K562 (cell line): ENCODE results near the gene GABPB2. TPM values are rescaled to one million over a fixed set of nuclear protein-coding genes. Genes with fewer than 3 reads are reported as not detected.

ENCODE experiments used
- BACH1 ChIP-seq: fragments of 200-800 bp; sonication (Bioruptor generic); IDR thresholded peaks from 2 replicates; pipeline ENCODE4 v1.6.1; 2016; ENCODE audit warnings: missing genetic modification characterization, missing compliant biosample characterization
- BCL6 ChIP-seq: fragments of 250-450 bp; sonication (Bioruptor Pico); IDR thresholded peaks from 2 replicates; pipeline ENCODE4 v1.4.0; 2020
- CEBPG ChIP-seq, 3 experiments: fragments of 200-800 bp in 1 of 3; sonication (Bioruptor generic) in 1 of 3; sonication (generic) in 1 of 3; formaldehyde crosslinking in 1 of 3; IDR thresholded peaks in 2 of 3; conservative IDR thresholded peaks in 1 of 3; 2 replicates each; pipeline versions ENCODE4 v1.6.1 to v1.8.0; 2016 to 2022; ENCODE audit warnings: missing compliant biosample characterization in 2 of 3, missing genetic modification characterization in 2 of 3, mild to moderate bottlenecking in 1 of 3, missing genetic modification reagents in 1 of 3
- CSDE1 ChIP-seq, 2 experiments: fragments of 450-650 bp; IDR thresholded peaks; 2 replicates each; pipeline ENCODE4 v1.6.1; 2016; ENCODE audit warnings: mild to moderate bottlenecking in 1 of 2
- ELF4 ChIP-seq: fragments of 450-650 bp; formaldehyde crosslinking; IDR thresholded peaks from 2 replicates; pipeline ENCODE4 v1.4.0; 2022; ENCODE audit warnings: missing genetic modification characterization
- EP300 ChIP-seq: IDR thresholded peaks from 2 replicates; pipeline ENCODE4 v1.6.1; 2012; ENCODE audit warnings: low read length, improper control_type of control experiment
- FOXJ2 ChIP-seq: fragments of 200-800 bp; sonication (Bioruptor generic); IDR thresholded peaks from 2 replicates; pipeline ENCODE4 v1.6.1; 2016; ENCODE audit warnings: missing genetic modification characterization, missing compliant biosample characterization
- IRF2 ChIP-seq: sonication (generic); formaldehyde crosslinking; IDR thresholded peaks from 2 replicates; pipeline ENCODE4 v1.8.1; 2022; ENCODE audit warnings: mild to moderate bottlenecking, missing genetic modification reagents
- KDM1A ChIP-seq, 2 experiments: fragments of 450-650 bp; IDR thresholded peaks; 2 replicates each; pipeline ENCODE4 v1.6.1; 2016; ENCODE audit warnings: mild to moderate bottlenecking in 2 of 2
- KHSRP ChIP-seq: fragments of 450-650 bp; IDR thresholded peaks from 2 replicates; pipeline ENCODE4 v1.6.1; 2017
- MAFK ChIP-seq: IDR thresholded peaks from 2 replicates; pipeline ENCODE4 v1.6.1; 2011; ENCODE audit warnings: low read length, improper control_type of control experiment
- MCM2 ChIP-seq: fragments of 450-650 bp; IDR thresholded peaks from 2 replicates; pipeline ENCODE4 v1.6.1; 2017; ENCODE audit warnings: low read depth, mild to moderate bottlenecking
- NBN ChIP-seq: fragments of 450-650 bp; IDR thresholded peaks from 2 replicates; pipeline ENCODE4 v1.6.1; 2016; ENCODE audit warnings: low read depth, mild to moderate bottlenecking
- NR4A1 ChIP-seq, 2 experiments: fragments of 250-450 bp in 1 of 2; fragments of 450-650 bp in 1 of 2; sonication (Bioruptor Pico) in 1 of 2; IDR thresholded peaks; 2 replicates each; pipeline versions ENCODE4 v1.4.0 to v1.6.1; 2016 to 2020; ENCODE audit warnings: mild to moderate bottlenecking in 2 of 2, missing compliant biosample characterization in 1 of 2, missing genetic modification characterization in 1 of 2, moderate library complexity in 1 of 2
- ZKSCAN1 ChIP-seq: fragments of 150-350 bp; IDR thresholded peaks from 2 replicates; pipeline ENCODE4 v1.6.1; 2016; ENCODE audit warnings: low read depth, low read length
- ZNF143 ChIP-seq: sonication (generic); formaldehyde crosslinking; IDR thresholded peaks from 2 replicates; pipeline ENCODE4 v1.9.0; 2022; ENCODE audit warnings: mild to moderate bottlenecking, missing genetic modification reagents
- ZNF174 ChIP-seq: fragments of 250-450 bp; sonication (Bioruptor Pico); IDR thresholded peaks from 2 replicates; pipeline ENCODE4 v1.4.0; 2020; ENCODE audit warnings: mild to moderate bottlenecking
- polyA plus RNA-seq, 8 experiments: library from polyadenylated mRNA; depleted of rRNA in 4 of 8; stranded (reverse) in 5 of 8; unstranded in 3 of 8; fragments of >200 nt; fragmentation: Nextera tagmentation in 2 of 8; fragmentation: Illumina TruSeq in 1 of 8; extraction: Ambion mirVana in 2 of 8; extraction: Trizol in 1 of 8; gene quantifications; 2 replicates each; pipeline versions ENCODE4 v1.2.1 to v1.2.3, GENCODE V29; 2011 to 2014; ENCODE audit warnings: inconsistent platforms in 1 of 8, missing spikeins in 1 of 8
- total RNA-seq, 7 experiments: library from RNA; depleted of rRNA in 6 of 7; stranded (reverse); fragments of >200 nt in 6 of 7; fragmentation: Illumina TruSeq in 2 of 7; extraction: Trizol in 2 of 7; gene quantifications; 2 replicates each; pipeline versions ENCODE4 v1.2.1 to v1.2.3, GENCODE V29; 2011 to 2021; ENCODE audit warnings: low replicate concordance in 1 of 7
- TF ChIP-seq, protein P1 (sequence below): fragments of 200-800 bp; sonication (Bioruptor generic); IDR thresholded peaks from 2 replicates; pipeline ENCODE4 v1.6.1; 2017; ENCODE audit warnings: missing genetic modification characterization, missing compliant biosample characterization
- TF ChIP-seq, protein P2 (sequence below): sonication (generic); formaldehyde crosslinking; IDR thresholded peaks from 2 replicates; pipeline ENCODE4 v1.4.0; 2020; ENCODE audit warnings: mild to moderate bottlenecking, missing genetic modification reagents
- TF ChIP-seq, protein P3 (sequence below): sonication (generic); formaldehyde crosslinking; IDR thresholded peaks from 2 replicates; pipeline ENCODE4 v1.9.0; 2022; ENCODE audit warnings: mild to moderate bottlenecking, missing genetic modification reagents

GABPB2 gene
- total and polyA plus RNA-seq, 9 of the 15 experiments (the other 6 are each of a cell fraction or from before 2014, with no cell fraction given): 2.2 to 13.3 (median 6.1) TPM

DNA sequence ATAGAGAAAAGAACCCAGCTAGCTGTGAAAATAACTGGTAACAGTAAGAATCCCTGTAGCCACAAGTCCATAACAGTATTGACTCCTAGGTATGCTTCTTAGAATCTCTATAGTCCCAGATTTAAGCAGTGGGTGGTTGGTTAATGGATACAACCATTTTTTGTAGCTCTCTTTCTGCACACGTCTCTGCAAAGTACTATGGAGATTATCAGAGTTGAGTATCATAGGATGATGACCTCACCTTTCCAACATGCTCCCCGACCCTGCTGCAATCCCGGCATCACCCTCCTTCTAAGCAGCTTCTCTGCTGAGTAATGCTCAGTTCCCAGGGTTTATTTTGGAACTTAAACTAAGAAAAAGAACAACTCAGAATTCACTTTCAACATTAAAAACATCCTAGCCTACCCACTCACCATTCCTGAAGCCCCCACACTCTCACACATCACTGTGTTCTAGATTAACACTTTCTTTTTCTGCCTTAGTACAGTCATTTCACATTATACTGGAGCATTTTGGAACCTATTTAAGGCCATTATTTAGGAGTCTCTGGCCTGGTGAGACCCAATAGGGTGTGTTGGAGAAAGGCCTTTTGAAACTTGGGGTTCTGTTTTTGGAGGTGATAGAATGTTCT is 7.7 kb upstream of the GABPB2 start (continued):
- TF ChIP-seq, protein P1, sequence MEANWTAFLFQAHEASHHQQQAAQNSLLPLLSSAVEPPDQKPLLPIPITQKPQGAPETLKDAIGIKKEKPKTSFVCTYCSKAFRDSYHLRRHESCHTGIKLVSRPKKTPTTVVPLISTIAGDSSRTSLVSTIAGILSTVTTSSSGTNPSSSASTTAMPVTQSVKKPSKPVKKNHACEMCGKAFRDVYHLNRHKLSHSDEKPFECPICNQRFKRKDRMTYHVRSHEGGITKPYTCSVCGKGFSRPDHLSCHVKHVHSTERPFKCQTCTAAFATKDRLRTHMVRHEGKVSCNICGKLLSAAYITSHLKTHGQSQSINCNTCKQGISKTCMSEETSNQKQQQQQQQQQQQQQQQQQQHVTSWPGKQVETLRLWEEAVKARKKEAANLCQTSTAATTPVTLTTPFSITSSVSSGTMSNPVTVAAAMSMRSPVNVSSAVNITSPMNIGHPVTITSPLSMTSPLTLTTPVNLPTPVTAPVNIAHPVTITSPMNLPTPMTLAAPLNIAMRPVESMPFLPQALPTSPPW (CRISPR knock-in tag): peak; percentile 31; the same call in 1 of the 2 replicates
- TF ChIP-seq ZKSCAN1: no peak
- TF ChIP-seq BCL6 (CRISPR knock-in tag): no peak
- TF ChIP-seq, protein P2, sequence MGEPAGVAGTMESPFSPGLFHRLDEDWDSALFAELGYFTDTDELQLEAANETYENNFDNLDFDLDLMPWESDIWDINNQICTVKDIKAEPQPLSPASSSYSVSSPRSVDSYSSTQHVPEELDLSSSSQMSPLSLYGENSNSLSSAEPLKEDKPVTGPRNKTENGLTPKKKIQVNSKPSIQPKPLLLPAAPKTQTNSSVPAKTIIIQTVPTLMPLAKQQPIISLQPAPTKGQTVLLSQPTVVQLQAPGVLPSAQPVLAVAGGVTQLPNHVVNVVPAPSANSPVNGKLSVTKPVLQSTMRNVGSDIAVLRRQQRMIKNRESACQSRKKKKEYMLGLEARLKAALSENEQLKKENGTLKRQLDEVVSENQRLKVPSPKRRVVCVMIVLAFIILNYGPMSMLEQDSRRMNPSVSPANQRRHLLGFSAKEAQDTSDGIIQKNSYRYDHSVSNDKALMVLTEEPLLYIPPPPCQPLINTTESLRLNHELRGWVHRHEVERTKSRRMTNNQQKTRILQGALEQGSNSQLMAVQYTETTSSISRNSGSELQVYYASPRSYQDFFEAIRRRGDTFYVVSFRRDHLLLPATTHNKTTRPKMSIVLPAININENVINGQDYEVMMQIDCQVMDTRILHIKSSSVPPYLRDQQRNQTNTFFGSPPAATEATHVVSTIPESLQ (CRISPR knock-in tag): no peak
- TF ChIP-seq NR4A1 (CRISPR knock-in tag; IDR thresholded peaks at IDR 0.05): no peak
- no peak for TF ChIP-seq NR4A1 (tag; IDR thresholded peaks at IDR 0.05)
- no peak for TF ChIP-seq KHSRP
- no peak for TF ChIP-seq MCM2
- no peak for TF ChIP-seq NBN
- TF ChIP-seq MAFK: peak; percentile 40; the same call in 1 of the 2 replicates
- no peak for TF ChIP-seq CSDE1 (IDR thresholded peaks at IDR 0.05)
- TF ChIP-seq CEBPG (CRISPR knock-in tag; IDR thresholded peaks at IDR 0.05): peak; percentile 88
- TF ChIP-seq CEBPG (tag; conservative IDR thresholded peaks at IDR 0.05 in 1 of 2, IDR thresholded peaks at IDR 0.05 in 1 of 2): peak; percentile 63 to 65; a peak in 2 of 4 replicates
- no peak for TF ChIP-seq ZNF143 (CRISPR knock-in tag)
- peak; percentile 41 to 50; a peak in 3 of 4 replicates for TF ChIP-seq KDM1A (IDR thresholded peaks at IDR 0.05)
- no peak for TF ChIP-seq FOXJ2
- peak; percentile 60 for TF ChIP-seq EP300
- no peak for TF ChIP-seq ELF4
- TF ChIP-seq IRF2: no peak
- TF ChIP-seq ZNF174 (CRISPR knock-in tag): no peak
- peak; percentile 82; the same call in 1 of the 2 replicates for TF ChIP-seq BACH1 (tag)
- TF ChIP-seq, protein P3, sequence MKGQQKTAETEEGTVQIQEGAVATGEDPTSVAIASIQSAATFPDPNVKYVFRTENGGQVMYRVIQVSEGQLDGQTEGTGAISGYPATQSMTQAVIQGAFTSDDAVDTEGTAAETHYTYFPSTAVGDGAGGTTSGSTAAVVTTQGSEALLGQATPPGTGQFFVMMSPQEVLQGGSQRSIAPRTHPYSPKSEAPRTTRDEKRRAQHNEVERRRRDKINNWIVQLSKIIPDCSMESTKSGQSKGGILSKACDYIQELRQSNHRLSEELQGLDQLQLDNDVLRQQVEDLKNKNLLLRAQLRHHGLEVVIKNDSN (CRISPR knock-in tag): no peak
